ACC112 (cell line): ENCODE results near the gene HERC6.
"Not testable (repeated sequence)": the region's sequence is repeated elsewhere in the genome, so short reads cannot be mapped to it uniquely, and the experiment has no call there.

Experiments
- H2AFZ ChIP-seq: fragments of 200-600 bp; sonication (generic); one replicate; pipeline ENCODE4 v1.6.0; 2017; ENCODE audit warnings: antibody characterized with exemption, low read length; ENCODE audit not compliant: unreplicated experiment
- H3K27ac ChIP-seq: fragments of 200-600 bp; sonication (generic); 2 replicates; pipeline ENCODE4 v1.5.1; 2014; ENCODE audit warnings: low read depth, mild to moderate bottlenecking, antibody characterized with exemption, low read length, moderate library complexity
- H3K27me3 ChIP-seq: fragments of 200-600 bp; sonication (generic); 2 replicates; pipeline ENCODE4 v1.6.1; 2014; ENCODE audit warnings: mild to moderate bottlenecking, antibody characterized with exemption, low read length, moderate library complexity, mixed read lengths; ENCODE audit not compliant: insufficient read depth
- H3K36me3 ChIP-seq: fragments of 200-600 bp; sonication (generic); 2 replicates; pipeline ENCODE4 v1.6.1; 2016; ENCODE audit warnings: mild to moderate bottlenecking, antibody characterized with exemption, low read length, moderate library complexity, mixed read lengths; ENCODE audit not compliant: insufficient read depth
- H3K4me1 ChIP-seq: fragments of 200-600 bp; sonication (generic); one replicate; pipeline ENCODE4 v1.6.1; 2016; ENCODE audit warnings: low read length, mixed read lengths; ENCODE audit not compliant: insufficient read depth, unreplicated experiment, control insufficient read depth
- H3K4me3 ChIP-seq: fragments of 200-600 bp; sonication (generic); 2 replicates; pipeline ENCODE4 v1.5.1; 2014; ENCODE audit warnings: mild to moderate bottlenecking, low read depth, low read length
- H3K79me2 ChIP-seq: fragments of 200-600 bp; sonication (generic); one replicate; pipeline ENCODE4 v1.6.0; 2016; ENCODE audit warnings: low read length; ENCODE audit not compliant: control insufficient read depth, unreplicated experiment, insufficient read depth

The HERC6 gene

DNA sequence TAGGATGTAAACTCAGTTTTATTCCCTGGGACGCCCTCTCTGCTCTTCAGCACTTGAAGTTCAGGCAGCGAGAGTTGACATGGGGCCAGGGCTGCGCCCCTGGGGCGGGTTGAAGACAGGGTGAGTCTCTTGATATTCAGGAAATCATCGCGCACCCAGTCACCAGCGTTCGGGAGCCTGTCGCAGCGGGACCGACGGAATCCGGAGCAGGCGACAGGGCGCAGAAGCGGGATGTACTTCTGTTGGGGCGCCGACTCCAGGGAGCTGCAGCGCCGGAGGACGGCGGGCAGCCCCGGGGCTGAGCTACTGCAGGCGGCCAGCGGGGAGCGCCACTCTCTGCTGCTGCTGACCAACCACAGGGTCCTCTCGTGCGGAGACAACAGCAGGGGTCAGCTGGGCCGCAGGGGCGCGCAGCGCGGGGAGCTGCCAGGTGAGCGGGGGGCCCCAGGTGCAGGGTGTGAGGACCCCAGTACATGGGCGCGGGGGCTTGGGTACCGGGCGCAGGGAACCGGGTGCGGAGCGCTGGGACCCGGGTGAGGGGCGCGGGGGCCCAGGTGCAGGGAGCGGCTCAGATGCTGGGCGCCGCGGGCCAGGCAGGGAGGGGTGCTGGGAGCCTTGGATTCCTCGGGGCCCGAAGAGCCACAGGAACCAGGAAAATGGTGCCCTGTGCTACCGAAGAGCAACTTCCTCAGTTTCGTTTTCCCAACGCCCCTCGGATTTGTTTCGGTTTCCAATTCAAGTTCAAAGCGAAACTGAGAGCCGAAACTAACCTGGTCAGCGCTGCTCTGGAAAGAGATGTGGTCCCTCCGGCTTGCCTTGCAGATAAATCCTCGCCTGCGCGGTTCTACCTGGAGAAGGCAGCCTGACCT lies at the start of gene HERC6:
HERC6 (plus strand) TSS at position 162 of the 869 bp plus-strand sequence; CDS start at position 232, 70 bp downstream.
- Histone ChIP-seq H3K27ac (peak within 1 kb of the TSS; percentile 96), H3K4me3 (peak within 1 kb of the TSS; percentile 97), H2AFZ (peak within 1 kb of the TSS; percentile 73), H3K27me3 (no peaks in the 10 kb centered on the region), H3K36me3 (peaks cover 10% of the 10 kb centered on the region), H3K4me1 (peaks cover 24% of the 10 kb centered on the region), H3K79me2 (peaks cover 28% of the 10 kb centered on the region)

DNA sequence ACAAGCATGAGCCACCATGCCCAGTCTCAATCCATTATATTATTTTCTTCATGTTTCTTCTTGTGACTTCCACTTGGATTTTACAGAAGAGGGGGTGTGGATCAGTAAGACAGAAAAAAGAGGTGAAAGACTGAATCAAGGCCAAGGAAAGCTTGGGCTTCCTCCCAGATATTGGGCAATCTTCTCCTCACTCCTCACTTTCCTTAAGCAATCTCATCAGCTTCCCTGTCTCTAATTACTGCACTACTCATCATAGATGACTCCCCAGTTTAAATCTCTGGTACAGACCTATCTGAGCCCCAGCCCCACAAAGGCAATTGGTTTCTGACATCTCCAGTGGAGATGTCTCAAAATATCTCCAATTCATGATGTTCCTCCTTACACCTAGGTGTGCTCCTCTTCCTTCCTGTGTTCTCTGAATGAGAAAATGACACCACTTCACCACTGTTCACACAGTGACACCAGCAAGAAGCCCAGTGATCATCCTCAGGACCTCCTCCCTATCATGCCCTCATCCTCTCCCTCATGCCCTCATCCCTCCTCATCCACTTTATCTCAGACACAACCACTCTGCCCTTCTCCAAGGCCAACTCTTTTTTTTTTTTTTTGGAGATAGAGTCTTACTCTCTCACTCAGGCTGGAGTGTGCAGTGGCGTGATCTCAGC lies 44.8 kb upstream of the HERC6 start:
- no peaks in the 10 kb centered on the region for H3K79me2 ChIP-seq
- H3K4me1 ChIP-seq: no peaks in the 10 kb centered on the region
- no peaks in the 10 kb centered on the region for H3K27me3 ChIP-seq
- no peak overlapping the region for H2AFZ ChIP-seq
- H3K27ac ChIP-seq: no peak overlapping the region
- H3K4me3 ChIP-seq: no peak overlapping the region
- no peaks in the 10 kb centered on the region for H3K36me3 ChIP-seq

GRCh38 chr4:88335092-88335665 lies 43.5 kb upstream of the HERC6 start:
- H2AFZ ChIP-seq: no peak overlapping the region
- H3K4me1 ChIP-seq: no peaks in the 10 kb centered on the region
- H3K36me3 ChIP-seq: no peaks in the 10 kb centered on the region
- no peaks in the 10 kb centered on the region for H3K79me2 ChIP-seq
- H3K4me3 ChIP-seq: no peak overlapping the region
- no peaks in the 10 kb centered on the region for H3K27me3 ChIP-seq
- no peak overlapping the region for H3K27ac ChIP-seq

GRCh38 chr4:88341227-88342192 lies 37.1 kb upstream of the HERC6 start:
- H2AFZ ChIP-seq: peak overlapping the region; percentile 66
- H3K4me1 ChIP-seq: peaks cover 17% of the 10 kb centered on the region
- peak overlapping the region; percentile 13; the same call in 1 of the 2 replicates for H3K4me3 ChIP-seq
- H3K27me3 ChIP-seq: no peaks in the 10 kb centered on the region
- no peaks in the 10 kb centered on the region for H3K79me2 ChIP-seq
- H3K27ac ChIP-seq: peak overlapping the region; percentile 79
- no peaks in the 10 kb centered on the region for H3K36me3 ChIP-seq

- H3K4me1 ChIP-seq, H3K27me3 ChIP-seq, H2AFZ ChIP-seq, H3K4me3 ChIP-seq, H3K79me2 ChIP-seq, H3K36me3 ChIP-seq, H3K27ac ChIP-seq: not testable (repeated sequence)
Observed at GRCh38 chr4:88346902-88347301, 31.8 kb upstream of the HERC6 start.

DNA sequence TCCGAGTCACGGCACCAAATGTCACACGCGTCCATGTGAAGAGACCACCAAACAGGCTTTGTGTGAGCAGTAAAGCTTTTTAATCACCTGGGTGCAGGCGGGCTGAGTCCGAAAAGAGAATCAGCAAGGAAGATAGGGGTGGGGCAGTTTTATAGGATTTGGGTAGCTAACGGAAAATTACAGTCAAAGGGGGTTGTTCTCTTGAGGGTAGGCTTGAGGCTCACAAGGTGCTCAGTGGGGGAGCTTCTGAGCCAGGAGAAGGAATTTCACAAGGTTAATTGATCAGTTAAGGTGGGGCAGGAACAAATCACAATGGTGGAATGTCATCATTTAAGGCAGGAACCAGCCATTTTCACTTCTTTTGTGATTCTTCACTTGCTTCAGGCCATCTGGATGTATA lies 29.9 kb upstream of the HERC6 start:
- not testable (repeated sequence) for H3K27ac ChIP-seq, H3K79me2 ChIP-seq, H3K4me1 ChIP-seq, H3K4me3 ChIP-seq, H3K36me3 ChIP-seq, H3K27me3 ChIP-seq, H2AFZ ChIP-seq

GRCh38 chr4:88350786-88351185 lies 27.9 kb upstream of the HERC6 start:
- H3K27me3 ChIP-seq: no peaks in the 10 kb centered on the region
- H3K4me3 ChIP-seq: no peak overlapping the region
- H3K4me1 ChIP-seq: peaks cover 9% of the 10 kb centered on the region
- no peak overlapping the region for H3K27ac ChIP-seq
- H2AFZ ChIP-seq: no peak overlapping the region
- H3K36me3 ChIP-seq: peaks cover 6% of the 10 kb centered on the region; the same call in 1 of the 2 replicates
- no peaks in the 10 kb centered on the region for H3K79me2 ChIP-seq

GRCh38 chr4:88352062-88352740 lies 26.5 kb upstream of the HERC6 start:
- Histone ChIP-seq H3K27ac (no peak overlapping the region), H2AFZ (peak overlapping the region; percentile 41), H3K27me3 (no peaks in the 10 kb centered on the region), H3K4me1 (peaks cover 9% of the 10 kb centered on the region), H3K79me2 (no peaks in the 10 kb centered on the region), H3K4me3 (peak overlapping the region; percentile 12; the same call in 1 of the 2 replicates), H3K36me3 (peaks cover 6% of the 10 kb centered on the region; the same call in 1 of the 2 replicates)

GRCh38 chr4:88353324-88353723 lies 25.3 kb upstream of the HERC6 start:
- Histone ChIP-seq H2AFZ (no peak overlapping the region), H3K27me3 (no peaks in the 10 kb centered on the region), H3K36me3 (peaks cover 6% of the 10 kb centered on the region; the same call in 1 of the 2 replicates), H3K27ac (no peak overlapping the region), H3K4me1 (peaks cover 9% of the 10 kb centered on the region), H3K4me3 (no peak overlapping the region), H3K79me2 (no peaks in the 10 kb centered on the region)
